GM15510 (cell line): ENCODE data around the gene PEAK3.

ENCODE experiments used
- POLR2A ChIP-seq: IDR thresholded peaks from 3 replicates; pipeline ENCODE4 v1.6.1; 2011; ENCODE audit warnings: borderline replicate concordance; ENCODE audit not compliant: insufficient read length; ENCODE audit errors: extremely low read depth

Gene PEAK3

GRCh38 chr19:2321565-2322283 is 39.7 kb upstream of the PEAK3 start:
- TF ChIP-seq POLR2A, result no peak

GRCh38 chr19:2320939-2321338 is 39.0 kb upstream of the PEAK3 start:
- no peak for TF ChIP-seq POLR2A

GRCh38 chr19:2320049-2320448 is 38.1 kb upstream of the PEAK3 start:
- no peak for TF ChIP-seq POLR2A

- no peak for TF ChIP-seq POLR2A
These were observed 37.6 kb upstream of the PEAK3 start for GRCh38 chr19:2319551-2319950.

GRCh38 chr19:2318923-2319322 is 36.9 kb upstream of the PEAK3 start:
- TF ChIP-seq POLR2A, result no peak

- TF ChIP-seq POLR2A, result no peak
These were observed 35.8 kb upstream of the PEAK3 start for GRCh38 chr19:2317756-2318155.

- TF ChIP-seq POLR2A, result no peak
These were observed 35.3 kb upstream of the PEAK3 start for GRCh38 chr19:2317300-2317699.

GRCh38 chr19:2315818-2316353 is 33.9 kb upstream of the PEAK3 start:
- no peak for TF ChIP-seq POLR2A

GRCh38 chr19:2315121-2315817 is 33.3 kb upstream of the PEAK3 start:
- TF ChIP-seq POLR2A, result no peak

GRCh38 chr19:2312820-2313501 is 31.0 kb upstream of the PEAK3 start:
- no peak for TF ChIP-seq POLR2A

GRCh38 chr19:2311093-2311492 is 29.1 kb upstream of the PEAK3 start:
- TF ChIP-seq POLR2A, result no peak

GRCh38 chr19:2309734-2310362 is 27.9 kb upstream of the PEAK3 start:
- TF ChIP-seq POLR2A, result no peak

GRCh38 chr19:2308114-2308556 is 26.2 kb upstream of the PEAK3 start, which contains the start of gene LINGO3:
LINGO3 (minus strand) TSS chr19:2308154; CDS start chr19:2291776, 16,378 bp downstream.
- TF ChIP-seq POLR2A, result no peak

GRCh38 chr19:2307518-2308012 is 25.6 kb upstream of the PEAK3 start:
- TF ChIP-seq POLR2A, result no peak
